GM12873 (cell line): ENCODE results near the gene TMEM233.

ENCODE experiments used
- CTCF ChIP-seq: IDR thresholded peaks from 2 replicates; pipeline ENCODE4 v1.5.1; 2012; ENCODE audit warnings: low read depth, mild to moderate bottlenecking, moderate library complexity, low read length, control low read depth; ENCODE audit not compliant: insufficient read depth; ENCODE audit errors: missing control alignments

The TMEM233 gene

GRCh38 chr12:119573086-119573485 is 20.5 kb upstream of the TMEM233 start:
- no peak for TF ChIP-seq CTCF

DNA sequence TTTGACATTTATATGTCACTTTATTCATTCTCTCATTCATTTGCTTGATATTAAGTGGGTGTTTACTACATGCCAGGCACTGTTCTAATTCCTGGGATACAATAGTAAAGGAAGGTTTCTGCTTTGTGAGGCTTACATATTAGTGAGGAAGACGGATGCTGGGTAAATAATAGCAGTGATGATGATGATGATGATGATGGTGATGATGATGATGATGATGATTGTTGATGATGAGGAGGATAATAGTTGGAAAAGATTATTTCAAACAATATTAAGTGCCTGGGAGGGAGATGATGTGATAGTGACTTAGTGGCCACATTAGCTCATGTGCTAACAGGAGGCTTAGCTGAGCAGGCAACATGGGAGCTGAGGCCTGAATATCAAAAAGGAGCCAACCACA is 19.3 kb upstream of the TMEM233 start:
- TF ChIP-seq CTCF: no peak

- TF ChIP-seq CTCF: no peak
Observed at GRCh38 chr12:119576118-119576810, 17.3 kb upstream of the TMEM233 start.

GRCh38 chr12:119576915-119577314 is 16.7 kb upstream of the TMEM233 start:
- TF ChIP-seq CTCF: no peak

DNA sequence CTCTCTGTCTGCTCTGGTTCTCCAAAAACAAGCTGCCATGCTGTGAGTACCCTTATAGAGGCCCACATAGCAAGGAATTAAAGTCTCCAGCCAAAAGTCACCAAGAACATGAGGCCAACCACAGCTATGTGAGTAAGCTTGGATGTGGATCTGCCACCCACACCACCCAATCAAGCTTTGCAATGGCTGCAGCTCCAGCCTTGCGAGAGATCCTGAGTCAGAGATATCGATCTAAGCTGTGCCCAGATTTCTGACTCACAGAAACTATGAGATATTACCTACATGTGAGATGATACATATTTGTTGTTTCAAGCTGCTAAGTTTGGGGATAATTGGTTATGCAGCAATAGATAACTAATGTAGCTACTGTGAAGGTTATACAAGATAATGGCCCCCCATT is 15.5 kb upstream of the TMEM233 start:
- TF ChIP-seq CTCF: no peak

GRCh38 chr12:119589097-119589496 is 4.5 kb upstream of the TMEM233 start:
- TF ChIP-seq CTCF: no peak

DNA sequence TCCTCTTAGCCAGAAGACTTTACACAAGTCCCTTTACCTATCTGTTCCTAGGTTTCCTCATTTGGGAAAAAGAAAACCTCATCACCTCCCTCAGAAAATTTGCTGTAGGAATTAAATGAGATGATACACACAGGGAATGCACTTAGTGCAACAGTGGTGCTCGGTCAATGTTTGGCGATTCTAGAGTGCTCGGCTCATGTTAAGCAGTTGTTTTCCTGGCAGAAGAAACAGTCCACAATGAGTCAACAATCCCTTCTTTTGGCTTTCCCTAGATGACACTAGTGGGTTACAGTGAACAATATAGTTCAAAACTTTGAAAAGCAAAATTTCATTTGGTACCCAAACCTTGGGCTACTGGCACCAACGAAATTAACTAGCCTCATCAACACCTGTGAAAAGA is 3.9 kb upstream of the TMEM233 start:
- no peak for TF ChIP-seq CTCF

DNA sequence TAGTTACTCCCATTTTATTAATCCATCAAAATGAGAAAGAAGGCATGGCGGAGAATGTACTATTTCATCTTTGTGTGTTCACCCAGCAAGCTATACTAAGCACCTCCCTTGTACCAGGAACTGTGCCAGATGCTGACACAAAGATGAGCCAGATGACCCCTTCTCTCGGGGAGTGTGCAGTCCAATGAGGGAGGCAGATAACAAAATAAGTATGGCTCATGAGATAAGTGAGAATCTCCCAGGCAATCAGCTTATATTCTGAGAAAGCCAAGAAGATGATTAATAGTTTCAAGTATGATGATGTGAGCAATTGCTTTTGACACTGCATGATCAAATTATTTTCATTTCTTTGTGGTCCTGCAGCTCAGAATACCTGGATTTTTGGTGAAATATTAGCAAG is 1.3 kb upstream of the TMEM233 start:
- TF ChIP-seq CTCF: no peak
